HG03354 (cell line): ENCODE results near the gene ANTXRL.
A peak's percentile ranks its signal among the peaks of the same experiment; 100 is the strongest.
"Not testable (repeated sequence)": the region's sequence is repeated elsewhere in the genome, so short reads cannot be mapped to it uniquely, and the experiment has no call there.

Source experiments
- ATAC-seq: cut with Tn5 transposase; IDR thresholded peaks from one replicate; pipeline ENCODE4 v1.9.1; 2021; ENCODE audit warnings: mild to moderate bottlenecking; ENCODE audit not compliant: unreplicated experiment, poor library complexity, severe bottlenecking

Gene ANTXRL

DNA sequence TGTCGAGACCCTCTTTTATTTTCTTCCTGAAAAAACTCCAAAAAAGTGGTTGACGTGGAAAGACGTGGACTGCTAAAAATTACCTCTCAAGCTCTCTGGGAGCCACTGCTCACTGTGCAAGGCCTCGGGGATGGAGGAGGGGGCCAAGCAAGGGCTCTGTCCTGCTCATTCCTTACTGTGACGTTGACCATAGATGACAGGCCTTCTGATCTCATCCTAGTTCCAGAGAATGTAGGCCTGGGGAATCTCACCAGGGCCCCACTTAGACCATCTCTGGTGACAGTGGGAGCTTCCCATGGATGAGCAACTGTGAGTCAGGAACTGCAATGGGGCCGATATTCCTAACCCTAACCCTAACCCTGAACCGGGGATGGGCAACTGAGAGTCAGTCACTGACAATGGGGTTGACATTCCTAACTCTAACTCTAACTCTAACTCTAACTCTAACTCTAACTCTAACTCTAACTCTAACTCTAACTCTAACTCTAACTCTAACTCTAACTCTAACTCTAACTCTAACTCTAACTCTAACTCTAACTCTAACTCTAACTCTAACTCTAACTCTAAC lies 15.8 kb upstream of the ANTXRL start:
- not testable (repeated sequence) for ATAC-seq

DNA sequence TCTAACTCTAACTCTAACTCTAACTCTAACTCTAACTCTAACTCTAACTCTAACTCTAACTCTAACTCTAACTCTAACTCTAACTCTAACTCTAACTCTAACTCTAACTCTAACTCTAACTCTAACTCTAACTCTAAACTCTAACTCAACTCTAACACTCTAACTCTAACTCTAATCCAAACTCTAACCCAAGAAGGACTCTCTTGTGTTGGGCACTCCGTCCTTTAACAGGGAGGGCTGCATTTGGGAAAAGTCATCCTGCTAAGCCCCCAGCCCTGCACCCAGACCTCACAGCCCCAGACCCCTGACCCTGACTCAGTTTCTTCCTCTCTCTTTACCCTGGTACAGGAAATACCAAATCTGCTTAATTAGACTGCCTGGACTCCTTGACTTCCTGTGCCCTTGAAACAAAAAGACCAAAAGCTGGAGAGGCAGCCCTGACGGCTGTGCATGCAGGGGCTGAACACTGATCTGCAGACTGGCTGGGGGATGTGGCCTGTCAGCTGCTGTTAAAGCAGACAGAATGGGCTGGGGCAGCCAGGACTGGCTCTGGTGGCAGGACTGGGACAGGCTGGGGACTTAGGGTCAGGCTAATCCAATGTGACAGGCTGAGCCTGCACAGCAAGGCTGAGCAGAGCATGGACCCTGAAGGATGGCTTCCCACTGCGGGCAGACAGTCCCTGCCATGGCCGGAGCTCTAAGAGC lies 14.8 kb upstream of the ANTXRL start:
- not testable (repeated sequence) for ATAC-seq

DNA sequence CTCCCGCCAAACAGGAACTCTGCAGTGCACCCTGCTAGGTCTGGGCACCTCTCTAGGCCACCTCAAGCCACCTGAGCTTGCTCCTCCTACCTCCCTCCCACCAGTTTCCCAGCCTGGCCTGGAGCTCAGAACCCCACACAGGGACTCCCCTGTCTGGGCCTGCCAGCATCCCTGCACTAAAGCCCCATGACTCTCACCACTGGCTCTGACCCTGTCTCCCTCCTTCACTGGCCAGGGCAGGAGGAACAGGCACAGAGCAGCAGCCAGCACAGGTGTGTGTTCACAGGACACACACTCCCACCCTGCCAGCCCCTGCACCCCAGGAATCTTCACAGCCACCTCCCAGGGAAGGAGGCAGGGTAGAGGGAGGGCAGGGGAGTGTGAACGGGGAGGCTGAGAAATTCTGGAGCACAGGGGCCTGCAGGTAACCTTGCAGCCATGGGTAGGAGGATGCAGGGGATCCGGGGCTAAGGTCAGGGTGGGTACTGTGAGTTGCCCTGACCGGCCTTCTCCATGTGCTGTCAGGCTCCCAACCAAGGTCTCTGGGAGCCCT lies 13.9 kb upstream of the ANTXRL start:
- no peak for ATAC-seq

DNA sequence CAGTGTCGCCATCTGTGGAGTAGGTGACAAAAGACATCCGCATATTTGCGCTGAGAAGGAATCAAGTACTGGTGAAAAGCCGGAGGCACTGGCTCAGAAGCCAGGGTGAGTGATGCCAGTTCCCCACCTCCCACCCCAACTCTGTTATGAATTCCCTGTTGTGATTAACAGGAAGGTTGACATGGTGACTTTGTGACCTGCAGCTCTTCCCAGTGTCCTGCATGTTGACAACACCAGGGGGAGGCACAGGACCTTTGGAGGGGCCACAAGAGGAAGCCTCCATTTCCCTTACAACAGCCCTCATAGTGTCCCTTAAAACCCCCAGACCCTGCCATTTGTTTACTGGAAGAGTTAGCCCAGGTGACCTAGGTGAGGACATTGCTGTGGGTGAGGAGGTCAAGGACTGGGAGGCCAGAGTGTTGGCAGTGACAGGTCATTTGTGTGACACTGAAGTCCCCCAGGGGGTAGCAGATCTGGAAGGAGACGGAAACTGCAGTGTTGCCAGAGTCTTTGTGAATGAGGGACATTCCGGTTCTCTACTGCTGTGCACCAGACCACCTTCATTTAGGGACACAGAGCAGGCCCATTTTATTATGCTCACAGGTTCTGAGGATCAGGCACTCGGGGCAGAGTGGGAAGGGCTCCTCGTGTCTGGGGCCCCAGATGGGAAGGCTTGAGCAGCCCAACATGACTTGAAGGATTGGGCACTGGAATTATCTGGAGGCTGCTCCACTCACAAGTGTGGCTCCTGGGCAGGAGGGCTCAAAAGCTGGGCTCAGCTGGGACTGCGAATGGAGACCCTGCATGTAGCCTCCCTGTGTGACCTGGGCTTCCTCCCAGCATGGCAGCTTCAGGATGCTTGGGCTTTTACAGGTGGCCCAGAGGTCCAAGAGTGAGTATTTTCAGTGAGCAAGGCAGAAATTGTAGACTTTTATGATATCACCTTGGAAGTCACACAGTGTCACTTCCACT lies 13.0 kb upstream of the ANTXRL start:
- ATAC-seq, result no peak

DNA sequence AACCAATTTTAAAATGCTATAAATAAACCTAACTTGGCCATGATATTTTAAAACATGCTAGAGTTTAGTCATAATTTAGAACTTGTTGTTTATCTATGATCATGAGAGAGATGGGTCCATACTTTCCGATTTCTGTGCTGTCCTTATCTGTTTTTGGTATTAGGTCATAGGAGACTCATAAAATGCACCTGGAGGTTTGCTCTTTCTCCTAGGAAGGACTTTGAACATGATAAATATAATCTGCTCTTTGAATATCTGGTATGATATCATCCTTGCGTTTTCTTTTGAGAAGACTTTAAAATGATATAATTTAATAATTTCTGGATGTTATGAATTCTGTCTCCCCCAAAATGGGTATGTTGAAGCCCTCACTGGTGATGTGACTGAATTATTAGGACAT lies 9.0 kb upstream of the ANTXRL start:
- ATAC-seq, result no peak

DNA sequence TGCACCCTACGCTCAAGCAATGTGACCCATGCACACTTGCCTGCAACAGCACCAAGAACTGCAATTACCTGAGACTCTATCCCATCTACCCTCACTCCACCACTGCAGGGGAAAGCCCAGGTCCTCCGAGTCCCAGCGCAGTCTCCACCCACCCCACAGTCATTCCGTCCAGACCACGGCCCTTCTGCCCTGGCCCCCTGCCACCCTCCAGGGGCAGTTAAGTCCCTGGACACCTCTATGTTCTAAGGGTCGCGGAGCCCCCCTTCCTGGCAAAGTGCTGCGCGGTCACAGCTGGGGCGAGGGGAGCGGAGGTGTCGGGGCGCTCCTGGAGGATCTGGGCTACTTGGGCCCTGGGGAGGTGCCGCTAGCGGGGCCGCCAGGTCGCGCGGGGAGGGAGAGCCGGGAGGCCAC lies 4.4 kb upstream of the ANTXRL start:
- not testable (repeated sequence) for ATAC-seq

DNA sequence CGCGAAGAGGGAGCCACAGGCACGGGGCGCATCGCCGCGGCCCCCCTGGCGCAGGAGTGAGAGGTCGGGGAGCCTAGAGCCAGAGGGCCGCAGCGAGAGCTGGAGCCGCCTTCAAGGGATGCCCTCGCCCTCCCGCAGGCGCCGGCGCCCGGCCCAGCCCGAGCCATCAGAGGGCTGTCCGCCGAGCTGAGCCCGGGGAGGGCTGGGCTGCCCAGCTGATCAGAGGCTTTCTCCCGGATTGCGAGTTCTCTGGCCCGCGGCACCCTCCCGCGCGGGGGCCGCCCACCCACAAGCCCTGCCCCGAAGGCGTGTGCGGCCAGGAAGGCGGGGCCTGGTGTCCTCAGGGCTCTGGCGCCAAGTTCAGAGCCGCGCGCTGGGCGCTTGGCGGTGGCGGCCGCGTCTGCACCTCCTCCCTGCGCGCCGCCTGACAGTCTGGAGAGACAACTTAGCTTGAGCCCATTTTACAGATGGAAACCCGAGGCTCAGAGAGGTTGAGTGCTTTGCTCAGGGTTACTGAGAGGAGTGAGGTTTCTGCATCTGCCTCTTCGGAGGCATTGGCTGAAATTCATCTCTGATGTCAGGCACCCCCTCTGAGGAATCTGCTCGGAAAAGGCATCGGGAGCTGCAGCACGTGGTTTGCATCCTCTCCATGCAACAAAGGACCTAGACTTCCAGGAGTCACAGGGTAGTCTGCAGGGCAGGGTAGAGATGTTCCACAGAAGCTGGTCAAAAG lies 3.8 kb upstream of the ANTXRL start:
- peak; percentile 49 for ATAC-seq

DNA sequence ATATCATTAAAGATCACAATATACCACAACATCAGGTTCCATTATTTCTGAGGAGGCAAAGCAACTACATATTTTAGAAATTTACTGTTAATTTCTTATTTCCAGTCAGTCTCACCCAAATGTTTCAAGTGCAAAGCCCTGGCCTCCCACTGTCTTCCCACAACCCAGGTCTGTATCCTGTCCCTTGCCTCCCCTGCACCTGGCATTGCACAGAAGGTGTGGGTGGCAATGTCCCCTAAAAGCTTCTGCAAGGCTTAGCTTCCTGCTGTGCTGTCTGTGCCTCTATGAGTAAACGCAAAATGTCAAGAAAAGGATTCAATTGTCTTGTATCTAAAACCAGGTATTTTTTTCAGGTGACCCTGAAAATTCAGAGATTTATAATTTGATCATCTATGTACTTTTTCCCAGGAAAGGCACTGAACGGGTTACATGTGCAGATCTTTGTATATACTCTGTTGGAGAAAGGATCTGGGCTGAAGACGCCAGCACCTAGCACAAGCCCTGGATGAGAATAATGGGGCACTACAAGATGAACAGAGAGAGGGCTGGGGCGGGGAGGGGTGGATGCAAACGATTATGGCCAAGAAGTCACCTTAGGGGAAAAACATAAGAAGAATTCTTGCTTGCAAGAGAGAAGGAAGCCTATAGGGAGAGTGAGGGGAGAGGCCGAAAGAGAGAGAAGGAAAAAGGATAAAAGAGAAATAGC lies 3.1 kb upstream of the ANTXRL start:
- no peak for ATAC-seq

DNA sequence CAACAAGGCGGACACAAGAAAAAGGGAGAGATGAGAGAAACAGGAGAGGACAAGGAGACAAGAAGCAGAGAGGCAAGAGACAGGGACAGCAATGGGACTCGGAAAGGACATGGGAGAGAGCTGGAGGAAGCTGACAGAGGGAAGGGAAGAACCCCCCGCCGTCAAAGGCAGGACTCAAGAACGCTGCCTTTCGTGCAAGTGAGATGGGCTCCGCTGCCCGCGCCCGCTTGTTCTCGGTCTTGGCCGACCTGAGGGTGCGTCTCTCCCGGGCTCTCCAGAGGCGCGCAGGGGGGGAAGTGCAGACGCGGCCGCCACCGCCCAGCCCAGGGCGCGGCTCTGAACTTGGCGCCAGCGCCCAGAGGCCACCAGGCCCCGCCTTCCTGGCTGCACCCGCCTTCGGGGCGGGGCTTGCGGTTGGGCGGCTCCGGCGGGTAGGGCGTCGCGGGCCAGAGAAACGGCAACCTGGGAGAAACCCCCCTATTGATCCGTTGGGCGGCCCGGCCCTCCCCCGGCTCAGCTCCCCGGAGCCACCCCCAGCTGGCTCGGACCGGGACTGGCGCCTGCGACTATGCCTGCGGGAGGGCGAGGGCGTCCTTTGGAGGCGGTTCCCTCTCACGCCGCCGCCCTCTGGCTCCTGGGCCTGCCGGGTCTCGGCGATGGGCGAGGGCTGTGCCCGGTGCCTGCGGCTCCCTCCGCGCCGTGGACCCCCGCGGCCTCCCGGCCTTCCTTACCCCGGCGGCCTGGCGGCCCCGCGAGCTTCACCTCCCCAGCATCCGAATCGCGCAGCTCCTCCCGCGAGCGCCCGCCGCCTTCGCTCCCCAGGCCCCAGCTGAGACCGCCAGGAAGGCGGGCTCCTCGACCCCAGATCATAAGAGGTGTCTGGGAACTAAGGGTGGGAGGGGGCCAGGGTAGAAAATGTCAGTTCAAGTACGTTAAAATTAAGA lies 2.2 kb upstream of the ANTXRL start:
- ATAC-seq, result peak; percentile 91

DNA sequence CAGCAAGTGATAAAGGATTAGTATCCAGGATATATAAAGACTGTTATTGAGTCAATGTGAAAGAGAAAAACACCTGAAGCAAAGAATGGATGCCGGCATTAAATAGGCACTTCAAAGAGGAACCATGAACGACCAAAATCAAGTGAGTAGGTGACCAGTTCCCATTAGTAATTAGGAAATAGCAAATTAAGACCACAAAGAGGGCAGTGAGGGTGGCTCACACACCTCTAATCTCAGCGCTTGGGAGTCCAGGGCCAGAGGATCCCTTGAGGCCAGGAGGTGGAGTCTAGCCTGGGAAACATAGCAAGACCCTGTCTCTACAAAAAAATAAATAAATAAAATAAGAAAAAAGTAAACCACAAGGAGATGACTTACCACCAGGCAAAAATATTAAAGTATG lies 1.5 kb upstream of the ANTXRL start:
- ATAC-seq, result no peak

- no peak for ATAC-seq
These were observed 704 bp upstream of the ANTXRL start for GRCh38 chr10:46285966-46286620.

DNA sequence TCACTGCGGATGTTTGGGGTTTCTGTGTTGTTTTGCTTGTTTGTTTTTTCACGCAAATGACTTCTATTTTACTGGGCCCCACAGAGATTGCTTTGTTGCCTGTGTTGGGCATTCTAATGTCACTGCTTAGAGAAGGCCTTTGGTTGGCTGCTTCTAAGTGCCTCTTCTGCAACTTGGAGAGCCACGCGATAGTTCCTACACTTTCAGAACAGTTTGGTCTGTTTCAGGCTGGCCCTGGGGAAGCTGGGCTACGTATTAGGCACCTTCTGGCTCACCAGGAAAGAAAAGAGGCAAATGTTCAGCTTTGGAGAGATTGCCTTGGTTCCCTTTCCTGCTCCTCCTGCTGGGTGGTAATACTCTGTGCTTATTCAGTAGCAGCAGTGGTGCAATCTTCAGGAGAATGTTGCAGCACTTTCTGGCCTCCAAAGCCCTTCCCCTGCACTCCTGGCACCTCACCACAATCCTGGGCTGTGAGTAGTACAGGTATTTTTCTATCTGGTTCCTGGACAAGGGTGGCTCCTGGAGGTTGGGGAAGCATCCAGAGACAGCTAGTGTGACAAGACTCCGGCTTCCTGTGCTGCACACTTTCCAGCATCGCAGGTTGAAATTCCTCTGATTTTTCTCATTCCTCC lies 1.2 kb downstream of the ANTXRL start:
- no peak for ATAC-seq

GRCh38 chr10:46288601-46289206 lies 1.9 kb downstream of the ANTXRL start:
- ATAC-seq, result no peak

DNA sequence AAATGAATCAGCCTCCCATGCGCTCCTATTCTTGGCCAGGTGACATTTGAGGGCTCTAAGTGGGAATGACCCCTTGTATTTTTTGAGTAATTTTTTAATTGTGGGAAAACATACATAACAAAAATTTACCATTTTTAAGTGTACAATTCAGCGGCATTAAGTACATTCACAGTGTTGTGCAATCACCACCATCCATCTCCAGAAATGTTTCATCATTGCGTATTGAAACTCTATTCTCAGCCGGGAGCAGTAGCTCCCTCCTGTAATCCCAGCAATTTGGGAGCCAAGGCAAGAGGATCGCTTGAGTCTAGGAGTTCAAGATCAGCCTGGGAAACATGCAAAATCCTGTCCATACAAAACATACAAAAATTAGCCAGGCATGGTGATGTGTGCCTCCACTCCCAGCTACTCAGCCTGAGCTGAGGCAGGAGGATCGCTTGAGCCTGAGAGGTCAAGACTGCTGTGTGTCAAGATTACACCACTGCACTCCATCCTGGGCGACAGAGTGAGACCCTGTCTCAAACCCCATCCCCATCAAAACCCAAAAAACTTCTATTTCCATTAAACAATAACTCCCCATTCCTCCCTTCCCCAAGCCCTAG lies 2.5 kb downstream of the ANTXRL start:
- ATAC-seq, result no peak

DNA sequence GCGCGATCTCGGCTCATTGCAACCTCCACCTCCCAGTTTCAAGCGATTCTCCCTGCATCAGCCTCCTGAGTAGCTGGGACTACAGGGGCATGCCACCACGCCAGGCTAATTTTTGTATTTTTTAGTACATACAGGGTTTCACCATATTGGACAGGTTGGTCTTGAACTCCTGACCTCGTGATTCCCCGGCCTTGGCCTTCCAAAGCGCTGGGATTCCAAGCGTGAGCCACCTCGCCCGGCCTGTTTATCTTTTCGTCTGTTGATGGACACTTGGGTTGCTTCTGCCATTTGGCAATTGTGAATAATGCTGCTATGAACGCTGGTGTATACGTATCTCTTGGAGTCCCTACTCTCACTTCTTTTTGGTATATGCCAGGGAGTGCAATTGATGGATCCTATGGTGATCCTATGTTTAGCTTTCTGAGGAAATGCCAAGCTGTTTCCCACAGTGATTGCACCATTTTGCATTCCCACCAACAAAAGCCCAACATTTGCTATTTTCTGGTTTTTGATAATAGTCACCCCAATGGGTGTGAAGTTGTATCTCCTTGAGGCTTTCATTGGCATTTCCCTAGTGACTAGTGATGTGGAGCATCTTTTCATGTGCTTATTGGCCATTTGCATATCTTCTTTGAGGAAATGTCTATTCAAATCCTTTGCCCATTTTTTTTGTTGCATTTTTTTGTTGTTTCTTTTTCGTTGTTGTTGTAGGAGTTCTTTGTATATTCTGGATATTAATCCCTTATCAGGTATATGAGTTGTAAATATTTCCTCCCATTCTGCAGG lies 3.5 kb downstream of the ANTXRL start:
- no peak for ATAC-seq
